BJ (cell line): ENCODE measurements around the gene MYH9. TPM values are rescaled to one million over a fixed set of nuclear protein-coding genes. Genes with fewer than 3 reads are reported as not detected.
A peak's percentile ranks its signal among the peaks of the same experiment; 100 is the strongest.

Source experiments
- CTCF ChIA-PET: fragments of 350-600 bp; formaldehyde crosslinking; extraction: SDS; loops from one replicate; lab custom pipeline; 2021; ENCODE audit warnings: antibody characterized with exemption, inconsistent platforms; lab: Yijun Ruan, JAX
- POLR2A ChIA-PET: fragments of 300-600 bp; sonication (Branson Sonifier 250); formaldehyde crosslinking; extraction: SDS; loops from one replicate; lab custom pipeline; 2021; ENCODE audit warnings: antibody characterized with exemption; lab: Charles Lee
- DNase-seq: peaks from one replicate; pipeline ENCODE4 v3.0.0-alpha.2; 2011; ENCODE audit warnings: low read depth
- H3K27me3 ChIP-seq: 2 replicates; pipeline ENCODE4 v1.6.0; 2011; ENCODE audit warnings: low read length; ENCODE audit not compliant: control insufficient read depth, insufficient read depth
- H3K36me3 ChIP-seq: 2 replicates; pipeline ENCODE4 v1.5.1; 2011; ENCODE audit warnings: low read length; ENCODE audit not compliant: control insufficient read depth, insufficient read depth
- H3K4me3 ChIP-seq: 2 replicates; pipeline ENCODE4 v1.5.1; 2011; ENCODE audit warnings: low read depth, mild to moderate bottlenecking, control low read depth, low read length
- CTCF ChIP-seq: IDR thresholded peaks from 2 replicates; pipeline ENCODE4 v1.5.1; 2011; ENCODE audit warnings: low read depth, mild to moderate bottlenecking, control low read depth, inconsistent platforms, low read length, moderate library complexity; ENCODE audit not compliant: insufficient read depth
- polyA plus RNA-seq: library from polyadenylated mRNA; depleted of rRNA; stranded (reverse); fragments of >200 nt; gene quantifications from 2 replicates; pipeline ENCODE4 v1.2.3, GENCODE V29; 2011

MYH9 gene
- polyA plus RNA-seq, 1 experiment = 340 TPM

GRCh38 chr22:36333644-36334043 lies 54.1 kb downstream of the MYH9 start:
- ChIA-PET POLR2A (interaction anchor here (0.6 kb wide), 1 partner anchor 158 kb away, joined by 5 read pairs; no protein-coding TSS in a partner anchor), CTCF (interaction anchor here (1.2 to 1.7 kb wide), 2 partner anchors 44 to 137 kb away, joined by 3 to 7 read pairs; no protein-coding TSS in a partner anchor)
- no peak overlapping the region for H3K4me3 ChIP-seq
- H3K27me3 ChIP-seq = no peaks in the 10 kb centered on the region
- DNase-seq = no peak
- TF ChIP-seq CTCF = no peak
- peaks cover 38% of the 10 kb centered on the region for H3K36me3 ChIP-seq

- Histone ChIP-seq H3K4me3 (no peak overlapping the region), H3K36me3 (peaks cover 36% of the 10 kb centered on the region), H3K27me3 (no peaks in the 10 kb centered on the region)
- TF ChIP-seq CTCF = no peak
- DNase-seq = no peak
- ChIA-PET POLR2A (interaction anchor here (0.6 kb wide), 1 partner anchor 25 kb away, joined by 3 read pairs; no protein-coding TSS in a partner anchor), CTCF (interaction anchor here (0.8 to 2.4 kb wide), 4 partner anchors 32 to 138 kb away, joined by 3 to 8 read pairs (median 3); no protein-coding TSS in a partner anchor)
These were observed 55.0 kb downstream of the MYH9 start for GRCh38 chr22:36332623-36333332.

- TF ChIP-seq CTCF = peak; percentile 19; the same call in 1 of the 2 replicates
- no peaks in the 10 kb centered on the region for H3K27me3 ChIP-seq
- POLR2A ChIA-PET = interaction anchor here (0.5 to 0.6 kb wide), 2 partner anchors 28 to 52 kb away, joined by 3 to 9 read pairs; no protein-coding TSS in a partner anchor
- no peak for DNase-seq
- peaks cover 41% of the 10 kb centered on the region for H3K36me3 ChIP-seq
- CTCF ChIA-PET = interaction anchor here (0.6 to 2.4 kb wide), 5 partner anchors 15 to 139 kb away, joined by 3 to 8 read pairs (median 3); no protein-coding TSS in a partner anchor
- no peak overlapping the region for H3K4me3 ChIP-seq
These were observed 55.7 kb downstream of the MYH9 start for GRCh38 chr22:36331912-36332622.

- CTCF ChIA-PET = interaction anchor here (0.6 to 2.4 kb wide), 3 partner anchors 14 to 137 kb away, joined by 3 to 8 read pairs (median 3); no protein-coding TSS in a partner anchor
- peaks cover 43% of the 10 kb centered on the region for H3K36me3 ChIP-seq
These were observed 56.4 kb downstream of the MYH9 start for GRCh38 chr22:36331306-36331911.

More at GRCh38 chr22:36331306-36331911, 56.4 kb downstream of the MYH9 start:
- Histone ChIP-seq H3K27me3 (no peaks in the 10 kb centered on the region), H3K4me3 (no peak overlapping the region)
- peak; percentile 68 for DNase-seq
- no peak for TF ChIP-seq CTCF
- POLR2A ChIA-PET = interaction anchor here (0.5 to 0.6 kb wide), 3 partner anchors 29 to 53 kb away, joined by 3 to 9 read pairs (median 6); no protein-coding TSS in a partner anchor
